Transverse colon (tissue), 4 donors: ENCODE results near the gene EFCAB8. TPM values are rescaled to one million over a fixed set of nuclear protein-coding genes. Genes with fewer than 3 reads are reported as not detected.

ENCODE experiments used
- DNase-seq: peaks from one replicate; pipeline ENCODE4 v3.0.0-alpha.2; 2019
- H3K27ac ChIP-seq, 4 donors: fragments of 200-600 bp; sonication (generic); 2 replicates each; pipeline ENCODE4 v1.5.1; 2016 to 2018; ENCODE audit warnings: inconsistent platforms in 4 of 4
- H3K27me3 ChIP-seq: fragments of 200-600 bp; sonication (generic); 2 replicates; pipeline ENCODE4 v1.5.1; 2017; ENCODE audit warnings: inconsistent platforms
- H3K36me3 ChIP-seq, 4 donors: fragments of 200-600 bp; sonication (generic); 2 replicates each; pipeline ENCODE4 v1.5.1; 2017 to 2019; ENCODE audit warnings: inconsistent platforms in 4 of 4
- H3K4me1 ChIP-seq, 4 donors: fragments of 200-600 bp; sonication (generic); 2 replicates each; pipeline ENCODE4 v1.5.1; 2017 to 2020; ENCODE audit warnings: inconsistent platforms in 4 of 4
- H3K4me3 ChIP-seq, 4 donors: fragments of 200-600 bp; sonication (generic); 1 replicate in 1 of 4; 2 replicates in 3 of 4; pipeline versions ENCODE4 v1.5.1 to v1.6.1; 2017 to 2019; ENCODE audit warnings: inconsistent platforms in 4 of 4
- H3K9me3 ChIP-seq, 2 donors: fragments of 200-600 bp; sonication (generic); 2 replicates each; pipeline ENCODE4 v1.5.1; 2017 to 2019; ENCODE audit warnings: inconsistent platforms in 2 of 2
- EP300 ChIP-seq: sonication (generic); formaldehyde crosslinking; IDR thresholded peaks from one replicate; pipeline ENCODE4 v1.6.1; 2017; ENCODE audit warnings: antibody characterized with exemption, low read depth
- POLR2A ChIP-seq: fragments of 450-650 bp; IDR thresholded peaks from one replicate; pipeline ENCODE4 v1.6.1; 2016; ENCODE audit warnings: antibody characterized with exemption, mild to moderate bottlenecking, moderate library complexity
- POLR2AphosphoS5 ChIP-seq, 3 donors: sonication (generic); formaldehyde crosslinking; IDR thresholded peaks; one replicate each; pipeline ENCODE4 v1.6.1; 2016; ENCODE audit warnings: antibody characterized with exemption in 3 of 3
- WGBS, 2 donors: methylation state at CpG; one replicate each; pipeline ENCODE4 v1.1.5; 2018; ENCODE audit warnings: low coverage in 1 of 2; 5-methylcytosine and 5-hydroxymethylcytosine counted together
- in situ Hi-C, 4 donors: fragments of 200-750 bp; cut with MboI; loops; one replicate each; pipeline versions ENCODE4 v1.15.0 to v1.15.1; 2017; ENCODE audit warnings: low sequenced_read_pairs in 3 of 4, low pct_ligation_motif_present in 1 of 4, low pct_unique_long_range_greater_than_20kb in 1 of 4
- intact Hi-C: fragments of 100-400 bp; cut with DNase I; formaldehyde crosslinking; loops from one replicate; pipeline ENCODE4 v1.15.1; 2023; ENCODE audit warnings: low total_unique reads
- total RNA-seq, 4 donors: library from RNA; depleted of rRNA; stranded (reverse); fragments of >200 nt; gene quantifications; one replicate each; pipeline ENCODE4 v1.1.0, GENCODE V29; 2016
- TF ChIP-seq, protein P1 (sequence below), 5 experiments: fragments of 200-600 bp in 3 of 5; fragments of 450-650 bp in 2 of 5; sonication (generic) in 3 of 5; IDR thresholded peaks; 1 replicate in 2 of 5; 2 replicates in 3 of 5; pipeline ENCODE4 v1.5.1; 2016 to 2017; ENCODE audit warnings: antibody characterized with exemption in 5 of 5, inconsistent platforms in 3 of 5, mild to moderate bottlenecking in 2 of 5, moderate library complexity in 1 of 5

The EFCAB8 gene
- total RNA-seq, 4 donors from 2014 or later, result 0.14 TPM; not detected in 3

DNA sequence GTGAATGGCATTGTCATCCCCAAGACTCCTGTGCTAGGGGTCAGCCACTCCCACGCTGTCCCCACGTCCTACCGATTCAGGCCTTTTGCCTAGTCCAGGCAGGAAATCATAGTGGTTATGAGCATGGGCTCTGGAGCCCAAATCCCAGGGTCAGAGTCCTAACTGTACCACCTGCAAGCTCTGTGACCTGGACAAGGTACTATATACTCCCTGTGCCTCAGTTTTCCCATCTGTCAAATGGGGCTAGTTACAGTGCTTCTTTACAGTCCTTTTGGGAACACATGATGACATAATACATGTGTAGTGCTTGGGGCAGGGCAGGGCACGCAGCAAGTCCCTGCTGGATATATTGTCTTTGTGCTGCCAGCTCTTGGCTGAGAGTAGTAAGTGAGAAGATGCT lies 27.2 kb downstream of the EFCAB8 start:
- H3K36me3 ChIP-seq, result no peaks in the 10 kb centered on the region
- H3K27me3 ChIP-seq, result no peaks in the 10 kb centered on the region
- no peak overlapping the region for H3K4me3 ChIP-seq
- no peaks in the 10 kb centered on the region for H3K4me1 ChIP-seq
- TF ChIP-seq, protein P1, sequence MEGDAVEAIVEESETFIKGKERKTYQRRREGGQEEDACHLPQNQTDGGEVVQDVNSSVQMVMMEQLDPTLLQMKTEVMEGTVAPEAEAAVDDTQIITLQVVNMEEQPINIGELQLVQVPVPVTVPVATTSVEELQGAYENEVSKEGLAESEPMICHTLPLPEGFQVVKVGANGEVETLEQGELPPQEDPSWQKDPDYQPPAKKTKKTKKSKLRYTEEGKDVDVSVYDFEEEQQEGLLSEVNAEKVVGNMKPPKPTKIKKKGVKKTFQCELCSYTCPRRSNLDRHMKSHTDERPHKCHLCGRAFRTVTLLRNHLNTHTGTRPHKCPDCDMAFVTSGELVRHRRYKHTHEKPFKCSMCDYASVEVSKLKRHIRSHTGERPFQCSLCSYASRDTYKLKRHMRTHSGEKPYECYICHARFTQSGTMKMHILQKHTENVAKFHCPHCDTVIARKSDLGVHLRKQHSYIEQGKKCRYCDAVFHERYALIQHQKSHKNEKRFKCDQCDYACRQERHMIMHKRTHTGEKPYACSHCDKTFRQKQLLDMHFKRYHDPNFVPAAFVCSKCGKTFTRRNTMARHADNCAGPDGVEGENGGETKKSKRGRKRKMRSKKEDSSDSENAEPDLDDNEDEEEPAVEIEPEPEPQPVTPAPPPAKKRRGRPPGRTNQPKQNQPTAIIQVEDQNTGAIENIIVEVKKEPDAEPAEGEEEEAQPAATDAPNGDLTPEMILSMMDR (IDR thresholded peaks at IDR 0.05), result no peak
- no peak for TF ChIP-seq EP300
- TF ChIP-seq POLR2A, result no peak
- no peak for TF ChIP-seq POLR2AphosphoS5 (IDR thresholded peaks at IDR 0.05)
- intact Hi-C loops (no loop called here), in situ Hi-C loops (no loop called here)
- H3K27ac ChIP-seq, result no peak overlapping the region
- WGBS, 2 donors, result 87% methylated on average over 4 of the region's 4 CpGs; no CpG with 5 or more reads in 1 of the 2 donors
- no peaks in the 10 kb centered on the region for H3K9me3 ChIP-seq
- DNase-seq, result no peak

GRCh38 chr20:32886652-32887051 lies 27.9 kb downstream of the EFCAB8 start:
- 67% methylated on average over 3 of the region's 3 CpGs; no CpG with 5 or more reads in 1 of the 2 donors for WGBS, 2 donors
- DNase-seq, result no peak
- intact Hi-C loops (no loop called here), in situ Hi-C loops (no loop called here)
- H3K4me1 ChIP-seq, result no peaks in the 10 kb centered on the region
- no peak overlapping the region for H3K4me3 ChIP-seq
- TF ChIP-seq, protein P1 (IDR thresholded peaks at IDR 0.05), result no peak
- TF ChIP-seq POLR2A (no peak), EP300 (no peak), POLR2AphosphoS5 (IDR thresholded peaks at IDR 0.05) (no peak)
- H3K27ac ChIP-seq, result no peak overlapping the region
- H3K27me3 ChIP-seq, result no peaks in the 10 kb centered on the region
- no peaks in the 10 kb centered on the region for H3K9me3 ChIP-seq
- H3K36me3 ChIP-seq, result no peaks in the 10 kb centered on the region

GRCh38 chr20:32887492-32887891 lies 28.8 kb downstream of the EFCAB8 start:
- in situ Hi-C loops, result no loop called here
- intact Hi-C loops, result no loop called here
- no peak for DNase-seq
- Histone ChIP-seq H3K27me3 (no peaks in the 10 kb centered on the region), H3K4me1 (no peaks in the 10 kb centered on the region), H3K27ac (no peak overlapping the region), H3K4me3 (no peak overlapping the region), H3K36me3 (no peaks in the 10 kb centered on the region), H3K9me3 (no peaks in the 10 kb centered on the region)
- TF ChIP-seq POLR2AphosphoS5 (IDR thresholded peaks at IDR 0.05), result no peak
- TF ChIP-seq EP300, result no peak
- TF ChIP-seq, protein P1 (IDR thresholded peaks at IDR 0.05), result no peak
- no peak for TF ChIP-seq POLR2A
- WGBS, 2 donors, result 71 to 80% methylated on average over 1 to 11 of the region's 11 CpGs

DNA sequence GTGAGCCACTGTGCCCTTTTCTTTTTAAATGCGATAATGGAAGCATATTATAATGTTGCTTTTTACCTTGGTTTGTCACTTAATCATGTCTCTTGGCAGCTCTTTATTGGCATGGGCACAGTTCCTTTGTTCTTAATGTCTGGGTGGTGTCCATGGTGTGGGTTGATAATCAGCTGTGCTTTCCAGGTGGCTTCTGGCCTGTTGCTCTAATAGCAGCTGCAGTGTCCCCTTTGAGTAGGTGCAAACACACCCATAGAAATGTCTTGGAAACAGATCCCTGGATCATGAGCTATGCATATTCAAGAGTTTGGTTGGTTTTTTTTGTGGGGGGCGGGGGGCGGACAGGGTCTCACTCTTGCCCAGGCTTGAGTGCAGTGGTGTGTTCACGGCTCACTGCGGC lies 29.9 kb downstream of the EFCAB8 start:
- intact Hi-C loops, result no loop called here
- in situ Hi-C loops, result no loop called here

More for the DNA sequence above, 29.9 kb downstream of the EFCAB8 start:
- no peak for TF ChIP-seq EP300
- TF ChIP-seq POLR2A, result no peak
- TF ChIP-seq POLR2AphosphoS5 (IDR thresholded peaks at IDR 0.05), result no peak
- TF ChIP-seq, protein P1 (IDR thresholded peaks at IDR 0.05), result no peak
- H3K27ac ChIP-seq, result no peak overlapping the region
- H3K36me3 ChIP-seq, result no peaks in the 10 kb centered on the region
- no peak for DNase-seq
- H3K4me1 ChIP-seq, result no peaks in the 10 kb centered on the region
- H3K4me3 ChIP-seq, result no peak overlapping the region
- H3K27me3 ChIP-seq, result no peaks in the 10 kb centered on the region
- 91% methylated on average over 5 of the region's 5 CpGs; no CpG with 5 or more reads in 1 of the 2 donors for WGBS, 2 donors
- no peaks in the 10 kb centered on the region for H3K9me3 ChIP-seq
